Measurements from ENCODE around the gene AGBL4. TPM values are rescaled to one million over a fixed set of nuclear protein-coding genes. Genes with fewer than 3 reads are reported as not detected.

Gene AGBL4
- total and polyA plus RNA-seq, 9 of the 15 experiments (the other 6 are each of a cell fraction or from before 2014, with no cell fraction given), result 0.11 TPM; not detected in 7

- no TSS peak for BruUV-seq (replicated peaks)
- in situ Hi-C loops (cut with MboI), result no loop called here
- TF ChIP-seq SRSF1 (IDR thresholded peaks at IDR 0.05; ENCODE audit: low read depth, low read length) (no peak), MXD1 (CRISPR knock-in tag; IDR thresholded peaks at IDR 0.05; ENCODE audit: borderline replicate concordance, poor library complexity, severe bottlenecking) (no peak), HOXB6 (CRISPR knock-in tag; IDR thresholded peaks at IDR 0.05; ENCODE audit: borderline replicate concordance) (no peak), ZNF764 (CRISPR knock-in tag; IDR thresholded peaks at IDR 0.05; ENCODE audit: low read depth) (no peak), ZNF518B (CRISPR knock-in tag; IDR thresholded peaks at IDR 0.05) (no peak), CTBP1 (IDR thresholded peaks at IDR 0.05; ENCODE audit: borderline replicate concordance) (no peak), HNRNPLL (IDR thresholded peaks at IDR 0.05; ENCODE audit: low read depth, low read length, poor library complexity, severe bottlenecking) (no peak), TFAP4 (CRISPR knock-in tag; IDR thresholded peaks at IDR 0.05; ENCODE audit: borderline replicate concordance) (no peak), JUND (IDR thresholded peaks at IDR 0.05; ENCODE audit: borderline replicate concordance, low read depth, low read length) (no peak), JUND (tag; IDR thresholded peaks at IDR 0.05; ENCODE audit: borderline replicate concordance, low read depth, low read length) (no peak), GTF2B (IDR thresholded peaks at IDR 0.05; ENCODE audit: extremely low read depth, insufficient read length) (no peak), L3MBTL2 (IDR thresholded peaks at IDR 0.05) (no peak), MLX (CRISPR knock-in tag; conservative IDR thresholded peaks at IDR 0.05) (no peak), NR2C2 (CRISPR knock-in tag; IDR thresholded peaks at IDR 0.05) (no peak), NR2C2 (tag; IDR thresholded peaks at IDR 0.05) (no peak), MYBL2 (IDR thresholded peaks at IDR 0.05; ENCODE audit: low read depth) (no peak), MYBL2 (CRISPR knock-in tag; IDR thresholded peaks at IDR 0.05; ENCODE audit: borderline replicate concordance) (no peak)
These were observed 683.2 kb downstream of the AGBL4 start for GRCh38 chr1:49340576-49340975.

More at GRCh38 chr1:49340576-49340975, 683.2 kb downstream of the AGBL4 start:
- ChIA-PET CTCF (ENCODE audit: low intra/inter-chr PET ratio) (no interaction called here), POLR2A (no interaction called here)
- no peak overlapping the region for H3K9ac ChIP-seq (ENCODE audit: insufficient read depth in 1 of 2, low read depth in 2 of 2, low read length in 2 of 2)
- 0% methylated on average over 2 of the region's 2 CpGs for WGBS (ENCODE audit: insufficient coverage, low coverage, missing lambda C conversion rate)
- H3K27me3 ChIP-seq (ENCODE audit: control insufficient read depth in 2 of 2, insufficient read depth in 2 of 2, low read length in 2 of 2), result no peaks in the 10 kb centered on the region
- no peak for DNase-seq (ENCODE audit: extremely low read depth in 1 of 4, low spot score in 3 of 4)
- H3K4me1 ChIP-seq (replicated peaks in 1 of 2; ENCODE audit: control insufficient read depth in 2 of 2, insufficient read depth in 2 of 2, low read length in 2 of 2), result no peaks in the 10 kb centered on the region
- no peaks in the 10 kb centered on the region for H4K20me1 ChIP-seq (replicated peaks; ENCODE audit: control insufficient read depth, insufficient read depth, low read length)
- intact Hi-C loops (cut with micrococcal nuclease), result no loop called here
- no peaks in the 10 kb centered on the region for H3K9me3 ChIP-seq (replicated peaks; ENCODE audit: control insufficient read depth, insufficient read depth, low read depth, low read length)
- H2AFZ ChIP-seq (ENCODE audit: low read depth, low read length), result no peak overlapping the region
- no peak for ATAC-seq
- H3K27ac ChIP-seq (ENCODE audit: extremely low read depth, low read depth, low read length), result no peak overlapping the region
- no peaks in the 10 kb centered on the region for H3K36me3 ChIP-seq (ENCODE audit: control insufficient read depth, insufficient read depth, low read length)
- no peak for FAIRE-seq
- H3K4me3 ChIP-seq, result no peak overlapping the region
- H3K4me2 ChIP-seq (ENCODE audit: insufficient read depth, low read length), result no peak overlapping the region
- H3K9me1 ChIP-seq (ENCODE audit: control insufficient read depth, insufficient read depth, low read length), result no peaks in the 10 kb centered on the region
- H3K79me2 ChIP-seq (ENCODE audit: control insufficient read depth, insufficient read depth, low read length), result no peaks in the 10 kb centered on the region
